ENCODE results near the gene CALN1.
"Not testable (repeated sequence)": the region's sequence is repeated elsewhere in the genome, so short reads cannot be mapped to it uniquely, and the experiment has no call there.

CALN1 gene

GRCh38 chr7:71864130-71864529 is 548.0 kb downstream of the CALN1 start:
- DNase-seq (ENCODE audit: low spot score): no peak

- no peak for DNase-seq (ENCODE audit: low spot score)
These were observed 551.6 kb downstream of the CALN1 start for GRCh38 chr7:71860572-71860971.

- no peak for DNase-seq (ENCODE audit: low spot score)
These were observed 554.8 kb downstream of the CALN1 start for GRCh38 chr7:71857338-71857737.

GRCh38 chr7:71854546-71855397 is 557.4 kb downstream of the CALN1 start:
- DNase-seq (ENCODE audit: low spot score): no peak

GRCh38 chr7:71851776-71852498 is 560.2 kb downstream of the CALN1 start:
- no peak for DNase-seq (ENCODE audit: low spot score)

GRCh38 chr7:71846160-71846559 is 566.0 kb downstream of the CALN1 start:
- no peak for DNase-seq (ENCODE audit: low spot score)

GRCh38 chr7:71843676-71844075 is 568.5 kb downstream of the CALN1 start:
- peak; percentile 42 for DNase-seq (ENCODE audit: low spot score)

- DNase-seq (ENCODE audit: low spot score): no peak
These were observed 569.4 kb downstream of the CALN1 start for GRCh38 chr7:71842786-71843185.

GRCh38 chr7:71842381-71842780 is 569.8 kb downstream of the CALN1 start:
- no peak for DNase-seq (ENCODE audit: low spot score)

GRCh38 chr7:71835056-71835455 is 577.1 kb downstream of the CALN1 start:
- no peak for DNase-seq (ENCODE audit: low spot score)

GRCh38 chr7:71829515-71829914 is 582.6 kb downstream of the CALN1 start:
- no peak for DNase-seq (ENCODE audit: low spot score)

GRCh38 chr7:71828361-71828760 is 583.8 kb downstream of the CALN1 start:
- no peak for DNase-seq (ENCODE audit: low spot score)

GRCh38 chr7:71826141-71826540 is 586.0 kb downstream of the CALN1 start:
- DNase-seq (ENCODE audit: low spot score): no peak

GRCh38 chr7:71824006-71824760 is 588.0 kb downstream of the CALN1 start:
- DNase-seq (ENCODE audit: low spot score): no peak

GRCh38 chr7:71822406-71822805 is 589.7 kb downstream of the CALN1 start:
- DNase-seq (ENCODE audit: low spot score): not testable (repeated sequence)

- no peak for DNase-seq (ENCODE audit: low spot score)
These were observed 594.2 kb downstream of the CALN1 start for GRCh38 chr7:71817916-71818315.

GRCh38 chr7:71808115-71808514 is 604.0 kb downstream of the CALN1 start:
- DNase-seq (ENCODE audit: low spot score): no peak

- no peak for DNase-seq (ENCODE audit: low spot score)
These were observed 607.9 kb downstream of the CALN1 start for GRCh38 chr7:71804256-71804655.

GRCh38 chr7:71801976-71802375 is 610.2 kb downstream of the CALN1 start:
- DNase-seq (ENCODE audit: low spot score): no peak

GRCh38 chr7:71800321-71800720 is 611.8 kb downstream of the CALN1 start:
- no peak for DNase-seq (ENCODE audit: low spot score)

GRCh38 chr7:71795410-71795809 is 616.7 kb downstream of the CALN1 start:
- no peak for DNase-seq (ENCODE audit: low spot score)

- no peak for DNase-seq (ENCODE audit: low spot score)
These were observed 618.9 kb downstream of the CALN1 start for GRCh38 chr7:71793251-71793650.

- no peak for DNase-seq (ENCODE audit: low spot score)
These were observed 624.6 kb downstream of the CALN1 start for GRCh38 chr7:71787513-71787912.

All from globus pallidus (tissue), 1 donor.